GM20431 (cell line): ENCODE data around the gene GLI3.

Experiments
- in situ Hi-C: fragments of 300-500 bp; cut with MseI, MboI; formaldehyde crosslinking; loops from one replicate; pipeline ENCODE4 v1.15.0; 2020; ENCODE audit warnings: low sequenced_read_pairs; ENCODE audit not compliant: unreplicated experiment

Gene GLI3

DNA sequence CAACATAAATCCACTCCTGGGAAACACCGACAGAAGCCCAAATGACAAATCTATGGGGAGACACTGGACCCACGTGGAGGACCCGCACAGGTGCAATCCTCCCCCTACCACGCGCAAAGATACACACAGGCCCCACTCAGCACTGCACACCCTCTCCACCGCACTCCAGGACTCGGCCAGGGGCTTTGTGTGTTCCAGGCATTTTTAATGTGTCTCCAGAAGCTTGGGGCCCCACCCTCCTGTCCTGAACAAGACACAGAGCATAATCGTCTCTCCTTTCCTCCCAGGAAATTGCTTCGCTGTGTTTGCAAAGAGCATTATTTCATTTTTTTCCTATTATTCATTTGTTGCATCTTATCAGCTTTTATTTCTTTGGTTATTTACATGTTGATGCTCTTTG lies 82.8 kb downstream of the GLI3 start:
- in situ Hi-C loops: no loop called here

DNA sequence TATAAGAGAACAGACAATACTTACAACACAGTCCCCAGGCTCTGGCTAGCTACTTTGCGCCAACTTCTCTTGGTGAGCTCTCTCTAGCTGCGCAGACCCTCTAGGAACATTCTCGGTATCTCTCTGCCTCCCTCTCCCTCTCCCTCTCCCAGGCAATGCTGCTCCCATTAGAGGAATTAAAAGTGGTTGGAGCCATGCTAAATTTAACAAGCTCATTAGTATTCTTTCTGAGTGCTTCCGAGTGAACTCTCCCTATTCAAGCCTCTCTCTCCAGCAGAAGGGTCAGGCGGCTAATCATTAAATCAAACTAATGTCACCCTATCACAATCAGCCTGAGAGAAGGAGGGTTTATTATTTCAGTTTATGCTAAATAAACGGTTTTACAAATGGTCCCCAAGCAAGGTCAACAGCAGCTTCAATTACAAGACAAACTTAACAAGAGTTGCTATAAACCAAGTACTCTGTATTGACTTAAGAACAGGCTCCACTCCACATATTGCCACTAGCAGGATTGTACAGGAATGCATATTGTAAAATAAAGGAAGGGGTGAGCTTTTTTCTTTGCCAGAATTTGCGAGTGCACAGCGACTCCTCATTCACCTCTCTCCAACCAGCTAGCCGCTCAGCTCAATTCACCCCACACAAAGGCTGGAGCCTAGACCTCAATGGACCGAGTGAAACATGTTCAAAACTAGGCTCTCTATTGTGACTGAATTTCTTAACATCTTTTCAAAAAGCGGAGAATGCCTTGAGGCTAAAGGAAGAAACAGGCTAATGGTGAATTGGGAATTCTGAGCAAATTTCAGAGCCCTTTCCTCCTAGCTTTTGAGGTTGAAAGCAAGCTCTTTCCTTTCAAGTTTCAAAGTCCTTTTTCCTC lies 84.4 kb downstream of the GLI3 start:
- in situ Hi-C loops: no loop called here

DNA sequence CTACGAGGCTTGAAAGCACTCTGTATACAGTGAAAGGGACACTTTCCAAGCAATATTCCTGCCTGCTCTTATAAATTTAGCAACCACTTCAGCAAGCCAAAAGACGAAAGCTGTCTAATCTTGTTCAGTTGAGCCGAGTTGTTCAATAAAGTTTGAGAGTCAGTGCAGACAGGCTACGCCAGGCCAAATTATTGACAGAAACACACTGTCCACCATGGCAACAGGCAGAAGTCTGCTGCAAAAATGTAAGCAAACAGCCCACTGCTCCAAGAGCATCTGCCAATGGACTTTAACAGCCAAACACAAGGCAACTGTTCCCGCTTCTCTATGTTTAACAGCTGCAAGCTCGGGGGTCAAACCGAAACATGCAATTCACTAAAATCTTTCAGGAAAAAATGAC lies 85.7 kb downstream of the GLI3 start:
- in situ Hi-C loops: no loop called here

DNA sequence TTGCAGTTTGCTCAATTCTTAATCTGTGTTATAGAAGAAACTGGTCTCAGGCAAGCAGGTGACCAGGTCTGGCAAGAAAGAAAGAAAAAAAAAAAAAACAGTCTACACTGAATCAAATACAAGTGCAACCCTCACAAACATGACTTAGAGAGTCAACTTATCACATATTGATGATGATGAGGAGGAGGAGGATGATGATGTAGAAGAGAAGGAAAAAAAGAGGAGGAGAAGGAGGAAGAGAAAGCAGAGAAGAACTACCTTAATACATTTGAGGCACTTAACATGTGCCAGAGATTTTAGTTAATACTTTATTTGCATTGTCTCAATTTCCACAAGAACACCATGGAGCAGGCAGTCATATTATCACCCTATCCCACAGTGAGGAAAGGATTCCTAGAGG lies 91.5 kb downstream of the GLI3 start:
- in situ Hi-C loops: no loop called here

DNA sequence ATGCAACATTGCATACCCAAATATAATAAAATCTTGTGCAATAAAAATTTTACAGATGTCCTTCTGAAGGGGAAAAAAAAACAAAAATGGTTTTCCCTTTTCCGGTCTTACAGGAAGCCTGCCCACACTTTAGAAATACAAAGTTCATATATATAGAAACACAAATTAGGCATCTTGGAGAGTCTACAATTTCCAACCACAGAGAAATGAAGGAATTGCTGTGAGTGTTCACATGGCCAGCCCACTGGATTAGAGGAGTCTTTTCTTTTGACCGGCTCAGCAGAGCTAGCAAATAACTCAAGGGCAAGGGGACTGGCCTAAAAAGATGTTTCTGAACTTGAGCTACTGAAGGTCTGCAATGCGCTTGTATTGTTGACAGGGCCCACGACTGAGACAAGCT lies 92.4 kb downstream of the GLI3 start:
- in situ Hi-C loops: no loop called here

DNA sequence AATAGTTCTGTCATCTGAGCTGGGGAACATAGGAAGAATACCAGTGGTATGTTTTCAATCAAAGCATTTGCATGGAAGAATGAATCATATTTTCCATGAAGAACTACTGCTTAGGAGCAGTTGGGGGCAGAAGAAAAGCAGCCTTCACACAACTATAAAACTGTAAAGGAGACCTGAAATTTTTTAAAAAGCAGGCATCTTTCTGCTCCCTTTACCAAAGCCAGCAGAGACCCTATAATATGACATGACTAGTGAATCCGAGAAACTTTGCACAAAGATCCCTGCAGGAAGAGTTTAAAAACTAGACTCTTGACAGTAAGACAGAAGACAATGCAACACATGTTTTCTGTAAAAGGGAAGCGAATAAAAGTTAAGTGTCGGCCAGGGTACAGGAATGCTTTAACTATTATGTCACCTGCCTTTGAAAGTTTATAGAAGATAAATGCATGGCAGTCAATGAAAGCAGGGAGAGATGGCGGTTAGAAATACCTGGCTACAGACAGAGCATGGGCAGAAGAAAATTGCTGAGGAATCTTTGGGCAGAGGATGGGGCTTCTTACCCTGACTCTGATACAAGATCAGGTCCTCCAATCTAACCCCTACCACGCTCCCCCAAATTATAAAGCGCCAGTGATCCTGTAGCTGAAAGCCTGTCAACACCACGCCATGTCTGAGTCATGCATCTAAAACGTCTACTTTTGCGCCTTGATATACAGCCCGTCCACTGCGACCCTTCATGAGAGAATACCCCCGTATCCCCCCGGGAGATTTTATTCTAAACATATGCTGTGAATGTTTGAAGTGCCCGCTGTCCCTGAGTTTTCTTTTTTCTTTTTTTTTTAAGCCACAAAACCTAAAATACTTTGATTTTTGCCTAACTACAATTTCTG lies 93.1 kb downstream of the GLI3 start:
- in situ Hi-C loops: no loop called here

DNA sequence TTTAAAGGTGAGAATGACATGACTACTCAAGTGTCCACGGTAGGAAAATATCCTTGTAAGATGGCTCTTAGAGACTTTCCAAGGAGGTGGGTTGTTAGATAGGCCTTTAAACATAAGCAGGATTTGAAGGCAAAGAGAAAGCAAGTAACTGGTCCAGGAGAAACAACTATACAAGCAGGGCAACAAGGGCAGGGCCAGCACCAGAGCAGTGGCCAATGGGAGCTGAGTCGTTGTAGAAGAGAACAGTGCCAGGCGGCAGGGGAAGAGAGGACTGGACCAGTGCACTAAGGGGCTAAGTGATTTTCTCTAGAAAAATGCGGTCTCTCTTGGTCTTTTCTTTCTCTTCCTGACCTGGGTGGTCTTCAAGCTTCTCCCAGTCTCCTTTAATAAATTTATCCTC lies 94.9 kb downstream of the GLI3 start:
- in situ Hi-C loops: no loop called here

DNA sequence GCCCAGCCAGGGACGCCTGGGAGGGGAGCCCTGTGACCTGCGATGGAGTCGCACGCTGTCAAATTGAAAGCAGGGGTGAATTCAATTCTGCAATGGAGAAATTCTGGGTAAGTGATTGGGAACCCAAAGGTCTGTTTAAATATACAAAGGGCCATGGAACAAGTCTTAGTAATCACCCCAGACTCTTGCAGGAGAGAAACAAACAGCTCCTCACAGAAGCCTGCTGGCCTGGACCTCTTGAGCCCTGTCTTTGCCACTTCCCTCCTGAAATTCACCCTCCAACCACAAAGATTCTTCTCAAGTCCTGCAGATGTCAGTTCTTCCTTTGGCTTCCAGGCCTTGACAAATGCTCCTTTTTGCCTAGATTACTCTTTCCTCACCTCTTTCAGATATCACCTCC lies 97.3 kb downstream of the GLI3 start:
- in situ Hi-C loops: no loop called here

DNA sequence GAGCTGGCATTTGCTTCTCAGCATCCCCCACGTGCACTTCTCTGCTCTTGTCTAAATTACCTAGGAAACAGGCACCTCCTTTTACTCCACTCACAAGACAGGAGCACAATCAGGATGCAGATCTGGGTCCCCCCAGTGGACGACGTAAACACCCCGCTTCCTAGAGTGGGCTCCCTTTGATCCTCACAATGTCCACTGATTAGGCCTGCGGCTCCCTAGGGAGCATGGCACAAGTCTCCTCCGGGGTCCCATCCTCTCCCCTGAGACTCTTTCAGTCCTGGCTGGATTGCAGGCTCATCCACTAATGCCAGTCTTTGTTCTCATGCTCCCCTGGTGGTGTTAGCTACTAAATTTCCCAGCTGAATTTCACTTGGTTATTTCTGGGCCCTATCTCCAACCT lies 98.3 kb downstream of the GLI3 start:
- in situ Hi-C loops: no loop called here

DNA sequence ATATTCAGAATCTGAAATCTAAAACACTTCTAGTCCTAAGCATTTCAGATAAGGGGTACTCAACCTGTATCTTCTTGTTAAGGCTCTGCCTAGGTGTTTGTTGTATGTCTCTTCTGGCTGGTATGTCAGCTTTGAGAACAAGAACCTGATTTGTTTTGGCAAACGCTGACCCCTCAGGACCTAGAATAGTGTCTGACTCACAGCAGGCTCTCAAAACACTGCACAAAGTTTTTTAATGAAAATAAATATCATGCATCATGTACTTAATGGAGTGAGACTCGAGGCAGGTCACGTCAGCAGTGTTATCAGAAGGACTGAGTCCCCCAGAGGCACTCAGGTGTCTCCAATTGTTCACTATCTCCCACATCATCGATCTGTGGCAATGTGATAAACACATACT lies 99.1 kb downstream of the GLI3 start:
- in situ Hi-C loops: no loop called here

DNA sequence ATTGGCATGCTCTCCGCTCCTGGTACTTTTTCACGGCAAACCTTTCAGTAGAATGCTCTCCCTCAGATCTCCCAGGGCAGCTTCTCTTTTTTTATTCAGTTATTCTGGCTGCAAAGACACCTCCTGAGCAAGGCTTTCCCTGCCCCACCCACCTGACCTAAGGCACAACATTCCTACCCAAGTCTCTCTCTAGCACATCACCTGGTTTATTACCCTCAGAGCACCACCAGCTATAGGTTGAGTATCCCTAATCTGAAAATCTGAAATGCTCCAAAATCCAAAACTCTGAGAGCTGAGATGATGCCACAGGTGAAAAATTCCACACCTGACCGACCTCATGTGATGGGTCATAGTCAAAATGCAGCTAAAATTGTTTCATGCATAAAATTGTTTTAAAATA lies 99.6 kb downstream of the GLI3 start:
- in situ Hi-C loops: no loop called here

DNA sequence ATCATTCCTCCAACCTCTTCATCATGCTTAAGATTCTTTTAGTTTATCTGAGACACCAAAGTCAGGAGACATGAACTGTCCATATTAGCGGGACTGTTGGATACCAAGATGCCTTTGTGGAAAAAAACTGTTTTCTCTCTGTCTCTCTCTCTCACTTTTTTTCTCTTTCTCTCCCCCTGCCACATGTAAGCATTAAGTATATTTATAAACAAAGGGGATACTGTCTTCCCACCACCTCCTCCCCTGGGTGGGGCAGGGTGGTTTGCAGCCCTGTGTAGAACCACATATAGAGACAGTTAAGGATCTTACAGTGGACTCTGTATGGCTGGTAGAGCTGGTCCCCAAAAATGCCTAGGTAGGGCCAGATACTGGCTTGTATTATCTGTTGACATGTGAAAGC lies 101.3 kb downstream of the GLI3 start:
- in situ Hi-C loops: no loop called here

DNA sequence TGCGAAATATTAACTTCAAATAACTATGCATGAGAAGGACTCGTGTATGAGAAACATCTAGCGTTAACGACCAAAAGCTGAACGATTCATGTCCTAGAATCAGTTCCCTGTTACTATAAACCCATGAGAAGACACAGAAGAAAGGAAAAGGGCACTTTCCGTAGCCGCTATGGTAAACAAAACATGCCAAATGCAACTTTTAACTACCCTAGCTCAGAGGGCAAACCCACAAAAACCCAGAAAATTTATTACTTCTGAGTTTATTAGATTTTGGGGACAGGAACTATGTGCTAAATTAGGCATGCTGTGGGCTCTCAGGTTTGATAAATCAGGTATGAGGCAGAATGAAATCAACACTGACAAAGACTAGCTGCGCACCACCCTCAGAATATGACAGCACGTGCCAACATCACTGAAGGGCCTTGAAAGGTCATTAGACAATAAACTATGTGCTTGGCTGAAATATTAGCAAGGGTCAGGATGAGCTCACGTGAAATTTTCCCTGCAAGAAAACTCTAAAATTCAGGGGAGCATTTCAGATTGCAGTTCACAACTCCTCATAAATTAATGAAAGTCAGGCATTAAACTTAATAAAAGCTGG lies 102.6 kb downstream of the GLI3 start:
- in situ Hi-C loops: no loop called here

DNA sequence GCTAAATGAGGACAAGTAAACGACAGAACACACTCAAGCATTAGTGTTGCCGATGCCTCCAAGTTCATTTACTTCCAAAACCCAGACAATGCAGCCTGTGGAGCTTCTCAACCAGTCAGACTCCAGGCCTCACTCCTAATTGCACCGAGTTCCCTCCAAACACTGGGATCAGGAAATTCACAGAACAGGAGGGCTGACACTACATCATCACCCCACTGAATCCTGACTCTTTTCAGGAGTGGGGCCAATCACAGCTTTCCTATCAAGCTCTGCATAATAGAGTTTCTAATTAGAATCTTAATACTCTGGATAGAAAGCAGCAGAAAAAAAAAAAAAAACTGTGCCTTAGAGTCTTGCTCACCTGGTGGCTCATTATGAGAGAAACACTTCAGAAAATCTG lies 103.7 kb downstream of the GLI3 start:
- in situ Hi-C loops: no loop called here

DNA sequence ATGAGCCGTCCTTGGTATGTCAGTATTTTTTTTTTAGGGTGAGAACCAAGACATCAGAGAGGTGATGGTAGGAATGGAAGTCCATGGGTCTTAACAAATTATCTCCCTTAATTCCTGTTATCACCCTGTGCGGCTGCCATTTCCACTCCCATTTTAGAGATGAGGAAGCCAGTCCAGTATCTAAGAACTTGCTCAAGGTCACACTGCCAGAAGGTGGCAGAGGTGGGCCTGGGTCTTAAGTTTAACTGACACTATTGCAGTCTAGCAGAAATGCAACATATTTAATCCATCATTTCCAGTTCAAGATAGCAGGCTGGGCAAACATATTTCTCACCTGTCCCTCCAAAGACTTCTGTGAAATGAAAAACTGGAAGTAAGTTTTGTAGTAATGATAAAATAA lies 108.3 kb downstream of the GLI3 start:
- in situ Hi-C loops: no loop called here

DNA sequence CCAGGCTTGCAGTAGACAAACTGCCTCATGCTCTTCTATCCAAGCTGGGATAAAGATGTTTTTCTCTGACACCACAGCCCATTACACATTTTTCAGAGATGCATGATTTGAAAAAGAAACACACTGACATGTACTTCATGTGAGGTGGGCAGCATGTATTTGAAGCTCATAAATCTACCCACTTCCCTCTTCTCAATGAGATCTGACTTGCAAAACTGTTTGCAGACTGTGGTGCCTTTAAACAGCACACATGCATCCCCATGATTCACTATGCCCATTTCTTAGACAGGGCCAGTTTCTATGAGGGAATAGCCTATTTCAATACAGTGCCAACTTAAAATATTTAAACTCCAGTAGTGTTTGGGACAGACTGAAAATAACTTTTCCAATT lies 109.8 kb downstream of the GLI3 start:
- in situ Hi-C loops: no loop called here

DNA sequence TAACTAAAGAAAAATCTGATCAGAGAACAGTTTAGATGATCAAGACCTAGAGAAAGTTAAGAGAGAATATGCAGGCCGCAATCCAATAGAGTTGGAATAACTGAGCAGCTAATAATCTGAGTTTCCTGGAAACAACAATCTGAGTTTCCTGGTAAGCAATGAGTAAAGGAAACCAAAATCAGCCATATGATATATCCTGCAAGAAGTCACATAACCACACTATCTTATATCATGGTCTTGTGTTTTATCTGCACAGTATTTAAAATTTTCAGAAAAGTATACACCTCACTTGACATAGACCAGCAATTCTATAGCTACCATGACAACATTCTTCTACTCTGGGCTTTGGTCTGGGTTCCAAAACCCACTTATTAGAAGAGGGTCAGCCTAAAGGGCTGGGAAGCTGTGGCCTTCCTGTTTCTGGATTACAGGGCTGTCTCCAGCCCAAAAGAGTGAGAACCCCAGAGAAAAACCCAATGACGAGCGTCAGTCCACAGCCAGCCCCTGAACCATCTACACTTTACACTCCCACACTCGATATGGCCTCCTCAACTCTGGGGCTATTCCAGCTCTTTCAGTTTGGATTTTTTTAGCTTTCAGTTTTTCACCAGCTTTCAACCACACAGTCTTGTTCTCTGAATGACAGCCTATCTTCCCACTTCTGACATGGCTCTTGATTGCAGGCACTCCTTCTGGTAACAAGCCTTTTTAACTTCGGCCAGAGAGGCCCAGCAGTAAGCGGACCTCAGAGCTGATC lies 110.4 kb downstream of the GLI3 start:
- in situ Hi-C loops: no loop called here

DNA sequence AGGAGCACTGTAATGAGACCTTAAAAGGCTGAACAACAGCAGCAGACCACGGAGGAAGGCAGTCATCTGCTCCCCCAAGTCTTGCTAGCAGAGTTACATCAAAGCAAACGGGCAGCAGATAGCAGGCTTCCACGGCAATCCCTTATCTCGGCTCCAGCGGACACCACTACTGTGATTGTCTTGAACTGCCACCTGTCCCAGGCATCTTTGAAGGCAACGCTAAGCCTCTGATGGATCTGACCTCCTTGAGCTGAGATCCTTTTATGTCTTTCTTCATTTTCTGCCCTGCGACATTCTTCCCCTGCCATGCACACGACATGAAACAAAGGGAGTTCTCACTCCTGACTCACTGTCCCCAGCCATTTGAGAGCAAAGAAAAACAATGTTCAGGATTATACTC lies 111.7 kb downstream of the GLI3 start:
- in situ Hi-C loops: no loop called here

DNA sequence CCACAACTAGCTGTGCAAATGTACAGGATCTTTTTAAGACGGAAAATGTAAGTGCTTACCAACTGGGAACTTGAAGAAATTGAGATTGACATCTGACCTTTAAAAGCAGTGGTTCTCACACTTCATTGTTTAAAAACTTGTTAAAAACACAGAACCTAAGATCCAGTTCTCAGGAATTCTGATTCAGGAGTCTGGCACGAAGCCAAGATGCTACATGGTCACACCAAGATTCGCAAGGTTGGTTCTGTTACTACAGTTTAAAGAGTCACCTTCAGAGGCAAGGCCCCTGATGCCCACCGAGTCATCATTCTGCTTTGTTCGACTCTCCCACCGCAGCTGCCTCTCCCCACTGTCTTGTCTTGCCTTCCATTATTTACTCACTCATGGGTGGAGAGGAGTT lies 113.3 kb downstream of the GLI3 start:
- in situ Hi-C loops: no loop called here

DNA sequence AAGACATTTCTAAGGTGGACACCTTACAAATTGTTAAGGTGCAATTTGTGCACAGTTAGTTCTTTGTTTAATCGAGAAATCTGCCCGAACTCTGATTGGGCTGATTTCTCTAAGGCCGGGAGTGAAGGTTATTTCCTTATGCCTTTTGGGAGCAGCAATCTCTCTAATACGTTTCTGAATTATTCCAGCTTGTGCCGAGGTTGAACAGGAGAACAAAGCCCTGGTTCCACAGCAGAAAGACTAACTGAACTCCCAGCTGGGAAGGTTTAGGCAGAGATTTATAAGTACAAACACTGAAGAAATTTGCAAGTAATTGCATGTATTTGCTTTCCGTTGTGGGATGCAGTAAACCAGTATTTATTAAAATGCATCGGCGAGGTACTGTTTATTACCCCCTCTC lies 116.8 kb downstream of the GLI3 start:
- in situ Hi-C loops: no loop called here
